NCI-H446 treated with DMSO at 0.1 percent for 48 hours (cell line): ENCODE results near the gene LILRB4.
"Not testable (repeated sequence)": the region's sequence is repeated elsewhere in the genome, so short reads cannot be mapped to it uniquely, and the experiment has no call there.

ENCODE experiments used
- DNase-seq: peaks from one replicate; lab custom pipeline; 2025; lab: John Stamatoyannopoulos, UW

The LILRB4 gene

DNA sequence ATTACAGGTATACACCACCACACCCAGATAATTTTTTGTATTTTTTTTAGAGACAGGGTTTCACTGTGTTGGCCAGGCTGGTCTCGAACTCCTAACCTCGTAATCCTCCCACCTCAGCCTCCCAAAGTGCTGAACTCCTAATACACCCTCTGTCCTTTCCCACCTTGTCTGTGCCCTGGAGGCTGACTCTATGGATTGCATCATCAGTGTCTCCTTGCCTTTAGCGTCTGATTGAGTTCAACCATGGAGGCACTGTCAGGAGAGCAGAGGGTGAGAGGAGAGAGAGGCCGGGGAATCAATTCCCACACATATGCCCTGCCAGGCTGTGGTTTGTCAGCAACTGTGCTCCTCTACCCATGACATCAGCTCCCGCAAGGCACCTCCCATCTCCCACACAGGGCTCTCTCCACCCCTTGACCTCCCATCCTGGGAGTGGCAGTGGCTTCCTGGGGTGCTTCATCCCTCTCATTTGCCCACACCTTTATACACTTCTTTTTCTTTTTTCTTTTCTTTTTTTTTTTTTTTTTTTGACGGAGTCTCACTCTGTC is 12.6 kb upstream of the LILRB4 start:
- DNase-seq, result no peak

GRCh38 chr19:54653181-54653809 is 9.5 kb upstream of the LILRB4 start:
- no peak for DNase-seq

DNA sequence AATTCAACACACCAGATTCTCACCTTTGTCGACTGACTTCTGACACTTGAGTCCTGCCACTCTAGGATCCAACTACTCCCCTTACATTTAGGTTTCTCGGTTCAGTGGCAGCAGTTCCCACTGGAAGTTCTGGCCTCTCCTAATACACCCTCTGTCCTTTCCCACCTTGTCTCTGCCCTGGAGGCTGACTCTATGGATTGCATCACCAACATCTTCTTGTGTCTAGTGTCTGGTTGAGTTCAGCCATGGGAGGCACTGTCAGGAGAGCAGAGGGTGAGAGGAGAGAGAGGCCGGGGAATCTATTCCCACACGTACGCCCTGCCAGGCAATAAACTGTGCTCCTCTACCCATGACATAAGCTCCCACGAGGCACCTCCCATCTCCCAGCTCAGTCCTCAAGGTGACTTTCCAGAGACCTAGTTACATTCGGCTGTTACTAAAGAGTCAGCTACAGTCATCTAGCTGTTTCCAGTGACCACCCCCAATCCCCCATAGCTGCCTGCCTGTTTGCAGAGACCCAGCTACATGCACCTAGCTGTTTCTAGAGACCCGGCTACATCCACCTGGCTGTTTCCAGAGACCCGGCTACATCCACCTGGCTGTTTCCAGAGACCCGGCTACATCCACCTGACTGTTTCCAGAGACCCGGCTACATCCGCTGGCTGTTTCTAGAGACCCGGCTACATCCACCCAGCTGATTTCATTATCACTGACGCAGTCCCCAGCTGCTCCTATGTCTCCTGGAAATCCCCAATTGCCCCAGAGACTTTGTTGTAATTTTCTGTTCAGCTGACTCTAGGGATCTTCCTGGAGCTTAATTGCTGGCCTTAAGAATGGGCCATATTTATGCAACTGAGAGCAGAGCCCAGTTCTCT is 8.1 kb upstream of the LILRB4 start:
- DNase-seq, result no peak

- DNase-seq, result no peak
Observed at GRCh38 chr19:54659300-54659699, 3.5 kb upstream of the LILRB4 start.

DNA sequence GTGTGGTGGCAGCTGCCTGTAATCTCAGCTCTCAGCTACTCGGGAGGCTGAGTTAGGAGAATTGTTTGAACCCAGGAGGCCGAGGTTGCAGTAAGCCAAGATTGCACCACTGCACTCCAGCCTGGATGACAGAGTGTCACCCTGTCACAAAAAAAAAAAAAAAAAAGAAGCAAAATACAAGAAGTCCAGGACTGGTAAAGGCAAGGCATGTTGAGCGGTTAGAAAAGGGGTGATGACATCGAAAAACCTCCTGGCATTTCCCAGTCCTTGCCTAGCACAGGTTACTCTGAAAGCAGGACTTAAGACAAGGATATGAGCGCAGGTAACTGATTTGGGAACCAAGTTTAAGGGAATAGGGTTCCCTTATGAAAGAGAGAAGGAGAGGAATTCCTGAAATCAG is 2.5 kb upstream of the LILRB4 start:
- no peak for DNase-seq

GRCh38 chr19:54660964-54661363 is 1.8 kb upstream of the LILRB4 start:
- no peak for DNase-seq

GRCh38 chr19:54661846-54662481 is 821 bp upstream of the LILRB4 start:
- DNase-seq, result no peak

DNA sequence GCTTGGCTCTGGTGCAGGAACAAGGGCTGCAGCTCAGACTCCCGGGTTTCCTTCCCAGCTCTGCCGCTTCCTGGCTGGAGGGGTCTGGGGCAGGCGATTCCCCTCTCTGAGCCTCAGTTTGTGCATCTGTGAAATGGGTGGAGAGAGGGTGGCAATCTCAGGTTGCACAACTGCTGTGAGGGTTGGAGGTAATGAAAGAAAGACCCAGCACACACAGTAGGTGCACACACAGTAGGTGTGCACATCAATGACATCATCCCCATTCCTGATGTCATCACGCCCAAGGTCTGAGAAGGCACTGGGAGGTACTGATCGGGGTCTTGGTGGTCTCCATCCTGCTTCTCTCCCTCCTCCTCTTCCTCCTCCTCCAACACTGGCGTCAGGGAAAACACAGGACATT is 2.7 kb downstream of the LILRB4 start:
- DNase-seq, result no peak

DNA sequence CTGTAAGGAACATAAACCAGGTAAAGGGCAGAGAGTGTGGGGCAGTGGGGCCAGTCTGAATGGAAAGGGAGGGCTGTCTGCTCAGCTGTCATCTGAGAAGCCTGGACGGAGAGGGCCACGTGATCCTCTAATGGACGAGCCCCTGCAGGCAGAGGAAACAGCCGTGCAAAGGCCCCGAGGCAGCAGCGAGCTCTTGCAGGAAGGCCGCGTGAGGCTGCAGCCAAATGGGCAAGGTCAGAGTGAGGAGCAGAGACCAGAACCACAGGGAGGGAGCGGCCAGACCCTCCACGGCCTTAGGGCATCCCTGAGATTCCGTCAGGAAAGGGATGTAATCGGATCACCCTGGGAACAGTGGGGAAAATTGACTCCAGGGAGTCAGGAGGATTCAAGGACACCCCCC is 4.4 kb downstream of the LILRB4 start:
- DNase-seq, result no peak

DNA sequence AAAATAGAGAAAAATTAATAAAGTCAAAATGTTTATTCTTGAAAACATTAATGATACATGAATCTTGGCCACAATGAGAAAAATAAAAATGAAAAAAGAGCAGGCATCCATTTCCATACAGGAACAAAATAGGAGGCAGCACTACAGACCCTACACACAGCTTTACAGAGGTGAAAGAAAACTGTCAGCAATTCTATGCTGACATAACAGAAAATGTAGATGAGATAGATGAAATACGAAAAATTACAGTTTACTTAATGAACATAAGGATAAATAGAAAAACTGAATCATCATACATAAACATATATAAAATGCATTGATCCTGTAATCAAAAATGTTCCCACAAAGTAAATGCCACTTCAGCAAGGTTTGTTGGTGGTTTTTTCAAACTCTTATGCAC is 5.6 kb downstream of the LILRB4 start:
- DNase-seq, result no peak

DNA sequence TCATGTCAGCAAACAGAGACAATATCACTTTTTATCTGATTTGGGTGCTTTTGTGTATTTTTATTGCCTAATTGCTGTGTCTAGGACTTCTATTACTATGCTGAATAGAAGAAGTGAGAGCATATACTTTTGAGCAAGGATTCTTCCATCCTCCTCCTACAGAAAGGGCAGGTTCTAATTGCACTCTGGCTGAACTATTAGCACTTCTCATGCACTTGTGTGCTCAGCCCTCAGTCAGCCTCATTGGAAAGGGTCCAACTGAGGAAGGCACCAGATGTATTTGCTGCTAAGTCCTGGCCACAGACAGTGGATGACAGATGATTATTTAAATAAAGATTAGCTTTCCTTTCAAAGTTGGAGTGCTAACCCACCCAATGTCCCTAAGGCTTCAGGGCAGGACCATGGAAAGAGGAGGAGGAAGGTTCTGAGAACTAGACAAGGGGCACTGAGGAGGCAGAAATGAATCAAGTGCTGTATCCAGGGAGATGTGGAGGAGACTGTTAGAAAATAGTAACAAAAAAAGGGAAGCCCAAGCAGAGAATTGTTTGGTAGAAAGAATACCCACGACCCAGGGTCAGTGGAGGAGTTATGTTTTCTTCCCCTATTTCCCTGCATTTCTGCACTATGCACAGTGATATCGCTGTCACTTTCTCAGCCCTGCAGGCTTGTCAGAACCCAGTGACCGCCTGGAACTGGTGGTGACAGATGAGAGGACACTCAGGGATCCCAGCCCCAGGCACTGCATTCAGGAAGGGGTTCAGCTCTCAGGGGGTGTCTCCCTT is 8.0 kb downstream of the LILRB4 start:
- no peak for DNase-seq

- DNase-seq, result no peak
Observed at GRCh38 chr19:54673222-54673621, 10.4 kb downstream of the LILRB4 start.

- no peak for DNase-seq
Observed at GRCh38 chr19:54674021-54674617, 11.3 kb downstream of the LILRB4 start.

DNA sequence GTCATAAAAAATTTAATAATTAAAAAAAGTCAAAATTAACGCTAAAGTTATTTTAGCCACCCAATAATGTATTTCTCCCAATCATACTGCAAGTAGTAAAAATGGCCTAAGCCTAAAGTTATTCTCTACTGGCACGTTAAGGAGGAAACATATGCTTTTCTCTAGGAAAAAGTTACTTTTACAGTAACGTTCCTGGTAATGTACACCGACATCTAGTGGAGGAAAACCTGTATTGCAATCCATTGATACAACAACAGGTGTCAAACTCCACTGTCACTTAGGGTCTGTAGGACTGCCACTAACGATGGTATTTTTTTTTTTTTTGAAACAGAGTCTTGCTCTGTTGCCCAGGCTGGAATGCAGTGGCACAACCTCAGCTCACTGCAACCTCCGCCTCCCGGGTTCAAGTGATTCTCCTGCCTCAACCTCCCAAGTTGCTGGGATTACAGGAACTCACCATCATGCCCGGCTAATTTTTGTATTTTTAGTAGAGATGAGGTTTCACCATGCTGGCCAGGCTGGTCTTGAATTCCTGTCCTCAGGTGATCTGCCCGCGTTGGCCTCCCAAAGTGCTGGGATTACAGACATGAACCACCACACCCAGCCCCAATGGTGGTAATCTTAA is 13.5 kb downstream of the LILRB4 start:
- DNase-seq, result not testable (repeated sequence)

- DNase-seq, result no peak
Observed at GRCh38 chr19:54677217-54677616, 14.4 kb downstream of the LILRB4 start.

- not testable (repeated sequence) for DNase-seq
Observed at GRCh38 chr19:54681596-54681995, 18.8 kb downstream of the LILRB4 start.

DNA sequence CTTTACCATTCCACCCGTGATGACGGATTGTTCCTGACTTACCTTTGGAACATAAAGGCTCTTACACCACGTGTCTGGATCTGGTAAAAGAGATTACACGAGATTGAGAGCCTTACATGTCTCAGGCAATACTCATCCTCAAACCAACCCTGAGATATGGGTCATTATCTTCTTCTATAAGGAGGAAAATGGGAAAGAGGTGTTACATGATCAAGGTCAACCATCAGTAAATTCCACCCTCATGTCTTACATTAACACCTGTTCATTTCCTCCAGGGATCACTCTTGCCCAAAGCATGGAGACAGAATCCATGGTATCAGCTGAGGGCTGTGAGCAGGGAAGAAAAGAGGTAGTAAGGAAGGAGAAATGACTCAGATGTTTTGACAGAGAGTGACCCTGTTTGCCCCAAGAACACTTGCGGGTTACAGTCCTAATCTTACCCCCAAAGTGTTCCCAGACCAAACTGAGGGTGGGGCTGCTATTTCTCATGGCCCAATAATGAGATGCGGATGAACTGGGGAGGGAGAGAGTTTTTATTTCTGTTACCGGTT is 19.6 kb downstream of the LILRB4 start:
- DNase-seq, result no peak

- no peak for DNase-seq
Observed at GRCh38 chr19:54684527-54684926, 21.7 kb downstream of the LILRB4 start.

GRCh38 chr19:54691582-54692297 is 29.0 kb downstream of the LILRB4 start:
- no peak for DNase-seq

GRCh38 chr19:54692298-54692615 is 29.5 kb downstream of the LILRB4 start:
- no peak for DNase-seq
